T-helper 1 cell (primary cell): ENCODE measurements around the gene SERPINA9.
"Not testable (repeated sequence)": the region's sequence is repeated elsewhere in the genome, so short reads cannot be mapped to it uniquely, and the experiment has no call there.

Source experiments
- DNase-seq, 5 donors: peaks; one replicate each; pipeline ENCODE4 v3.0.0-alpha.2; 2012 to 2020

Gene SERPINA9

GRCh38 chr14:94485944-94486841, 10.2 kb upstream of the SERPINA9 start:
- DNase-seq, result peak in 3 of 5 donors; percentile 9 to 12 (median 11)

GRCh38 chr14:94484481-94484880, 8.5 kb upstream of the SERPINA9 start:
- no peak for DNase-seq

- DNase-seq, result no peak
Measured at GRCh38 chr14:94483729-94484275, 7.8 kb upstream of the SERPINA9 start.

- no peak for DNase-seq
Measured at GRCh38 chr14:94483071-94483451, 7.1 kb upstream of the SERPINA9 start.

DNA sequence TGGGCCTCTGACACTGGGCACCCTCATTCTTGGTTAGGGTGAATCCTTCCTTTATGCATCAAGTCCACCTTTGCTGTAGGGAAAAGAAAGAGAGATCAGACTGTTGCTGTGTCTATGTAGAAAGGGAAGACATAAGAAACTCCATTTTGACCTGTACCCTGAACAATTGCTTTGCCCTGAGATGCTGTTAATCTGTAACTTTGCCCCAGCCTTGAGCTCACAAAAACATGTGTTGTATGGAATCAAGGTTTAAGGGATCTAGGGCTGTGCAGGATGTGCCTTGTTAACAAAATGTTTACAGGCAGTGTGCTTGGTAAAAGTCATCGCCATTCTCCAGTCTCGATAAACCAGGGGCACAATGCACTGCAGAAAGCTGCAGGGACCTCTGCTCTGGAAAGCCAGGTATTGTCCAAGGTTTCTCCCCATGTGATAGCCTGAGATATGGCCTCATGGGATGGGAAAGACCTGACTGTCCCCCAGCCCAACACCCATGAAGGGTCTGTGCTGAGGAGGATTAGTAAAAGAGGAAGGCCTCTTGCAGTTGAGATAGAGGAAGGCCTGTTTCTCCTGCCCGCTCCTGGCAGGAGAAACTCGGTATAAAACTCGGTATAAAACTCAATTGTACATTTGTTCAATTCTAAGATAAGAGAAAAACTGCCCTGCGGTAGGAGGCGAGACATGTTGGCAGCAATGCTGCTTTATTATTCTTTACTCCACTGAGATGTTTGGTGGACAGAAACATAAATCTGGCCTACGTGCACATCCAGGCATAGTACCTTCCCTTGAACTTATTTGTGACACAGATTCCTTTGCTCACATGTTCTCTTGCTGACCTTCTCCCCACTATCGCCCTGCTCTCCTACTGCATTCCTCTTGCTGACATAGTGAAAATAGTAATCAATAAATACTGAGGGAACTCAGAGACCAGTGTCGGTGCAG, 6.4 kb upstream of the SERPINA9 start:
- DNase-seq, result not testable (repeated sequence)

DNA sequence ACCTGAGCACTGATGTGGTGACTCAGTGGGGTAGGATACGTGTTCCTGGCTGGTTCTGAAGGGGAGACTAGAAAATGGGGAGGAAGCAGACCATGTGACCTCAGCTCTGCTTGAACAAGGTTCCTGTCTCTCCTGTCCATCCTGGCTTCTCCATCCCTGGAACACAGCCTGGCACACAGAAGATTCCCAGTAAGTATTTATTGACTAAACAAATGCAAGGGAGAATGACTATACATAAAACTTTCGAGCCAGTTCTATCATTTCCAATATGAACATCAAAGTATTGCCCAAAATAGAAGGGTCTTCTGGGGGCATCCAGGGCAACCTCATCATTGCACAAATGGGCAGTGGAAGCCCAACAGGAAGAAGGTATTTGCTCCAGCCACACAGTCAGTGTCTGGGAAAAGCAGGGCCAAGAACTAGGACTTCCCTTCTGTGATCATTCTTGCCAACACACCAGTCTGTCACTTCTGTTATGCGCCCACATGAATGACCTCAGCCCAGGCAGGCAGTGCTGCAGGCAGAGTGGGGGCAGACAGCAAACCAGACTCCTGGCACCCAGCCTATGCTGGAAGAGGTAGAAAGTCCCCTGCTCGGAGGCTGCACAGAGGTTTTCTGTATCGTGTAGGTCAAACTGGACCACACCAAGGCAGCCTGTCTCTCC, 5.6 kb upstream of the SERPINA9 start:
- DNase-seq, result no peak

GRCh38 chr14:94480809-94481208, 4.8 kb upstream of the SERPINA9 start:
- no peak for DNase-seq

- DNase-seq, result no peak
Measured at GRCh38 chr14:94478420-94478819, 2.4 kb upstream of the SERPINA9 start.

GRCh38 chr14:94474581-94475031, 1.4 kb downstream of the SERPINA9 start:
- no peak for DNase-seq

DNA sequence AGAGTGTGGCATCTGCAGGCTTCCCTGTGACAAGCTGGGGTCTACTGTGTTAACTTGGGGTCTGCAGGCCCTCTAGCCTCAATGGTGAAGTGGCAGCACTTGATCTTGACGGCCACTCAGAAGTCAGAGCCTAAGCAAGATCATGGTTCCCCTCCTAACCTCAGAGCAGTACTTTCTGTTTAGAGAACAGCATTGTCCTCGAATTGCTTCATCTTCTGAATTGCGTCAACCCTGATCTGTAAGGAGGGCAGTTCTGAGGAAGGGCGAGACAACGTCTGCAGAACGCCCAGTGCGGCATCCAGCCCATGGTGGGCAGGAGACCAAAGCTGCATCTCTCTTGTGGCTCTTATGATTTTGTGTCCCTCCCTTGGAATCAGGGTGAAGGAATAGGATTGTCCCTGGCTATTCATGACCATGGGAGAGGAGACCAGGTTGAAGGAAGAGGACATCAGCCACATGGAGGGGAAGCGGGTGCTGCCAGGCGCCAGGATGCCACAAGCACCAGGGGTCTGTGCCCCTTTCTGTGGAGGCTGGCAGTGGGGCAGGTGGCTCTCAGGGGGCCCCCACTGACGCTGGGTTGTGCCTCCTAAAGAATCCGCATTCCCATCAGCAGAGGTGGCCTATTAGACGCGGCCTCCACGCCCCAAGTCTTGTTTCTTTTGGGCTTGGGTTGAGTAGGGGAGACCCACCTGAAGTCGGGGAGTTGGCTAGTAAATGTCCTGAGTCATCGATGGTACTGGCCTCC, 2.2 kb downstream of the SERPINA9 start:
- no peak for DNase-seq

DNA sequence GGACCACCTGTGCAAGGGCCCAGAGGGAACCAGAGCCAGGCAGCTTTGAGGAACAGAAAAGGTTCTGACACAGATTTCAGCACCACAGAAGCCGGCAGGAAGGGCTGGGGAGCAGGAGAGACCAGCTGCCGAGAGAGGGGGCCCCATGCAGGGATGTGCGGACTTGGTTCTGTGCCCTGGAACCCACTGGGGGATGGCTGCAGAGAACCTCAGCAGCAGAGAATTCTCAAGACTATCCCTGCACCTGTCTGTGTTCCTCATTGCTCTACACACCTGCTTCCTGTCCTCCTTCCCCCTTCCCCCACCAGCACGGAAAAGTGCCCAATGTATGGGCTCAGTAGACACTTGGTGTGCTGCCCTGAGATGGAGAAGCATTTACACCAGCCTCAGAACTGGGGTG, 3.2 kb downstream of the SERPINA9 start:
- no peak for DNase-seq

DNA sequence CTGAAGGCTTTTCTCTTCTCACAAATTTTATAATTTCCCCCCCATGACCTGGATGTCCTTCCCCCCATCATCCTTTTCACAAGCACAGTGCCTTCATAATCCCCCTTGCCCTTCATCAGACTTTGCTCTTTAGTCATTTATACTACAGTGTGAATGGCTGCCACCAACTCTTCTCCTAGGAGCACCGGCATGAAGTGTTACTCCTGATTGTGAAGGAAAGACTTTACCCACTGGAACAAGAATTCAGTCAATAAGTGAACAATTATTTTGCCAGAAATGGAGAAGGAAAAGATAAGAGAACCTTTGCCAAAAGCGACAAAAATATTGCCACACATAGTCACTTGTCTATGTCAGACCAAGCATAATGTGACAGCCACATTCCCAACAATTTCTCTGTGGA, 5.0 kb downstream of the SERPINA9 start:
- no peak for DNase-seq

DNA sequence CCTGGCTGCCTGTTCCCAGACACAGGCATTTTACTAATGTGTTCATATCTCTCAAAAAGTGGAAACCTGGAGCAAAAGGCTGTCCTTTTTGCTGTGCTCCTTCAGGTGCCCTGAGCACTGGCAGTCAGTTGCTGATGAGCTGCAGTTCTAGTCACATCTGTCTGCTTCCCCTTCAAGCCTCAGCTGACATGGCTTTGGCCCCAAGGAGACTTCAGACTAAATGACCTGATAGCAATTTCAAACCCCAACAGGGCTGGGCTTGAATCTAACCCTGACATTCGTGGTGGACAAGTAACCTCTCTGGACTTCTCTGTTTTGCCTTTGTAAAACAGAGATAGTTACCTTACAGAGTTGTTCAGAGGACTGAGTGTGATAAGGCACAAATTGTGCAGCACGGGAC, 5.7 kb downstream of the SERPINA9 start:
- DNase-seq, result no peak

GRCh38 chr14:94469261-94469660, 6.7 kb downstream of the SERPINA9 start:
- DNase-seq, result no peak

- DNase-seq, result no peak
Measured at GRCh38 chr14:94467728-94468520, 8.1 kb downstream of the SERPINA9 start.

GRCh38 chr14:94466706-94467370, 9.2 kb downstream of the SERPINA9 start:
- no peak for DNase-seq

- no peak for DNase-seq
Measured at GRCh38 chr14:94465042-94465441, 11.0 kb downstream of the SERPINA9 start.

GRCh38 chr14:94464290-94464689, 11.7 kb downstream of the SERPINA9 start:
- DNase-seq, result no peak

DNA sequence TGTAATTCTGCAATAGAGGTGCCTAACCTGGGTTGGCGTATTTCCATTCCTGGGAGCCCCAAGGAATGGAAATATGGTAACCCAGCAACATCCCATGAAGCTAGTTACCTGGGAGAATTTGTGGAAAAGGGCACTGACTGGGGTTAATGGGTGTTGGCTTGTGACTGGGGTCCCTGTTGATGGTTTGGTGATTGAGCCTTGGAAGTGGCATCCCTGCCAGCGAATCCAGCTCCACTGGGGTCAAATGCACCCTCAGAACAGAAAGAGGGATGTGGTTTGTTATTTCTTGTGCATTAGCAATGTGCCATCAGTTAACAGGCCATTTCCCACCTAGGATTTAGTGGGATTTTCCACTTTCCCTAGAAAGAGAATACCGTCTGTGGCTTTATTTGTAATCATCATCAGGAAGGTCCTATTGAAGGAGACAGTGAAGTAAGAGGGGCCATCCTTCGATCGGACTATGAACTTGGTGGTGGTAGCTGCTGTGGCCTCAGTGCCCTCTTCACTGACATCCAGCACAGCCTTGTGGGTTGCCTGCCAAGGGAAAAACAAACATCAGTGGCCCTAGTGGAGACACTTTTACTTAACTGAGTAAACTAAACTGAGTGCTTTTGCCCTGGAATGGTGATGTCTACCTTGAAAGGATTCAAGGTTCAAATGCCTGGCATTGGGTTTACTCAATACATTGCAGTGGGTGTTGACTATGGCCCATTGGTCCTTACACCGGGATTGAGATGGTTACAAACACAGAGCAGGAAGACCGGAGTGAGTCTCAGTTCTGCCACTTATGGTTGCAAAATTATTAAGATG, 13.0 kb downstream of the SERPINA9 start:
- DNase-seq, result no peak

- DNase-seq, result no peak
Measured at GRCh38 chr14:94462219-94462551, 13.8 kb downstream of the SERPINA9 start.
